Smooth muscle cell (in vitro differentiated cells): ENCODE measurements around the gene HDAC4. TPM values are rescaled to one million over a fixed set of nuclear protein-coding genes. Genes with fewer than 3 reads are reported as not detected.

Experiments used
- DNase-seq: peaks from one replicate; lab custom pipeline; 2025; ENCODE audit not compliant: unreplicated experiment; lab: John Stamatoyannopoulos, UW
- H2AFZ ChIP-seq: fragments of 200-600 bp; sonication (generic); 2 replicates; pipeline ENCODE4 v1.6.0; 2016; ENCODE audit warnings: antibody characterized with exemption, low read depth, mild to moderate bottlenecking
- H3F3A ChIP-seq: fragments of 200-600 bp; sonication (generic); 2 replicates; pipeline ENCODE4 v1.6.0; 2017; ENCODE audit warnings: antibody characterized with exemption, low read depth
- H3K27ac ChIP-seq: fragments of 200-600 bp; sonication (generic); 2 replicates; pipeline ENCODE4 v1.5.1; 2016; ENCODE audit warnings: low read depth, mild to moderate bottlenecking
- H3K27me3 ChIP-seq: fragments of 200-600 bp; sonication (generic); 2 replicates; pipeline ENCODE4 v1.6.1; 2016; ENCODE audit warnings: low read depth, mild to moderate bottlenecking
- H3K36me3 ChIP-seq: fragments of 200-600 bp; sonication (generic); 2 replicates; pipeline ENCODE4 v1.5.1; 2016; ENCODE audit warnings: low read depth
- H3K4me1 ChIP-seq: fragments of 200-600 bp; sonication (generic); 2 replicates; pipeline ENCODE4 v1.5.1; 2016; ENCODE audit warnings: low read depth
- H3K4me2 ChIP-seq: fragments of 200-600 bp; sonication (generic); 2 replicates; pipeline ENCODE4 v1.6.0; 2016; ENCODE audit warnings: mild to moderate bottlenecking
- H3K4me3 ChIP-seq: fragments of 200-600 bp; sonication (generic); 2 replicates; pipeline ENCODE4 v1.5.1; 2016; ENCODE audit warnings: mild to moderate bottlenecking
- H3K79me2 ChIP-seq: fragments of 200-600 bp; sonication (generic); 2 replicates; pipeline ENCODE4 v1.6.0; 2016; ENCODE audit warnings: low read depth, mild to moderate bottlenecking
- H3K9ac ChIP-seq: fragments of 200-600 bp; sonication (generic); 2 replicates; pipeline ENCODE4 v1.6.0; 2016; ENCODE audit warnings: low read depth
- H3K9me3 ChIP-seq: fragments of 200-600 bp; sonication (generic); replicated peaks from 2 replicates; pipeline ENCODE4 v1.5.1; 2016; ENCODE audit warnings: low read depth
- H4K20me1 ChIP-seq: fragments of 200-600 bp; sonication (generic); 2 replicates; pipeline ENCODE4 v1.6.0; 2016; ENCODE audit warnings: low read depth
- CTCF ChIP-seq: fragments of 200-600 bp; sonication (generic); IDR thresholded peaks from 2 replicates; pipeline ENCODE4 v1.5.1; 2017; ENCODE audit warnings: borderline replicate concordance, mild to moderate bottlenecking, antibody characterized with exemption; ENCODE audit not compliant: insufficient read depth, poor library complexity, severe bottlenecking
- WGBS: methylation state at CpG from one replicate; pipeline ENCODE4 v1.1.7; 2016; ENCODE audit warnings: low lambda C conversion rate; 5-methylcytosine and 5-hydroxymethylcytosine counted together
- polyA plus RNA-seq: library from polyadenylated mRNA; unstranded; fragments of >200 nt; fragmentation: Nextera tagmentation; extraction: Ambion mirVana; gene quantifications from 2 replicates; pipeline ENCODE4 v1.2.1, GENCODE V29; 2016
- total RNA-seq: library from RNA; depleted of rRNA; stranded (reverse); fragments of >200 nt; gene quantifications from 2 replicates; pipeline ENCODE4 v1.2.3, GENCODE V29; 2014

HDAC4 gene
- total and polyA plus RNA-seq, 2 experiments from 2014 or later = 6.2 to 35.7 TPM

DNA sequence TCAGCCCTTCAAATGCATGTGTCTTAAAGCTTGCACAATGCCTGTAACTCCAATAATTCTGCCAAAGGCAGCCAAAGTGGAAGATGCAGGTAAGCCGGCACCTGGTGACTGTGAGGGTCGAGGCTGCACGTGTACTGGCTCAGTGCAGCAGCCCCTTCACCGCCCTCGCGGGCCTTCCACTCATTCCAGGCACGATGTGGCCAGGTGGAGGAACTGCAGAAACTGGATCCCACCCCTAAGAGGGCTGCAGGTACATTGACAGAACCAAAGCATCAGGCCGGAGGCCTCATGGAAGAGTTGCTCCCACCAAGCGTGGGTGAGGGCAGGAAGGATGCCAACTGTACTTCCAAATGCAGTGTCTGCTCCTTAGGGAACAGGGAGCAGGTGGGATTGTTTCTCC lies 253.4 kb downstream of the HDAC4 start:
- H3K4me2 ChIP-seq = no peak overlapping the region
- DNase-seq = no peak
- TF ChIP-seq CTCF = no peak
- H2AFZ ChIP-seq = no peak overlapping the region
- no peaks in the 10 kb centered on the region for H3K36me3 ChIP-seq
- no peaks in the 10 kb centered on the region for H3K27me3 ChIP-seq
- no peaks in the 10 kb centered on the region for H3F3A ChIP-seq
- no peaks in the 10 kb centered on the region for H3K4me1 ChIP-seq
- WGBS = 96% methylated on average over 9 of the region's 9 CpGs
- no peak overlapping the region for H3K4me3 ChIP-seq
- H3K79me2 ChIP-seq = no peaks in the 10 kb centered on the region
- H3K9me3 ChIP-seq = no peaks in the 10 kb centered on the region
- H4K20me1 ChIP-seq = no peaks in the 10 kb centered on the region
- H3K9ac ChIP-seq = no peak overlapping the region
- H3K27ac ChIP-seq = no peak overlapping the region

DNA sequence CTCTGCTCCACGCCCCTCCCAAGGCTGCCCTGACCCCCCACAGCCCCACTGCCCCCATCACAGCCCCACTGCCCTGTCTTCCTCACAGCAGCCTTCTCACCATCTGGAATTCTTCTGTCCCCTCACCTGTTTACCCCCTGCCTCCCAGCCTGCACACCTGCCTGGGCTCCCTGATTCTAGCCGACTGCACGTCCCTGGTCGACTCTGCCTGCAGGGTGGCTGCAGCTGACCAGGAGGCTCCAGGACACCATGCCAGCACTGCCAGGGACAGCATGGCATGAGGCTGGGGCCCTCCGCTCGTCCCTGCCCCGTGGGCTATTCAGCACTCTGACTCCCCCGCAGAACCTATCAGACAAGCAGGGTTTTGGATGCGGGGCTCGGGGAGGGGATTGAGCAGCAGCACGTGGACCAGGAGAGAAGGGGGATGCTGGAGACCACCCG lies 254.1 kb downstream of the HDAC4 start:
- Histone ChIP-seq H2AFZ (no peak overlapping the region), H3F3A (no peaks in the 10 kb centered on the region), H3K4me1 (no peaks in the 10 kb centered on the region), H3K27ac (no peak overlapping the region), H3K27me3 (no peaks in the 10 kb centered on the region), H3K36me3 (no peaks in the 10 kb centered on the region), H3K4me2 (no peak overlapping the region), H3K79me2 (no peaks in the 10 kb centered on the region), H3K9me3 (no peaks in the 10 kb centered on the region), H4K20me1 (no peaks in the 10 kb centered on the region), H3K9ac (no peak overlapping the region), H3K4me3 (no peak overlapping the region)
- 95% methylated on average over 11 of the region's 12 CpGs for WGBS
- no peak for TF ChIP-seq CTCF
- no peak for DNase-seq

GRCh38 chr2:239146011-239146641 lies 254.7 kb downstream of the HDAC4 start:
- no peak for DNase-seq
- Histone ChIP-seq H3K4me3 (no peak overlapping the region), H3K27ac (no peak overlapping the region), H3K4me1 (no peaks in the 10 kb centered on the region), H3F3A (no peaks in the 10 kb centered on the region), H3K9ac (no peak overlapping the region), H3K9me3 (no peaks in the 10 kb centered on the region), H3K79me2 (no peaks in the 10 kb centered on the region), H3K36me3 (no peaks in the 10 kb centered on the region), H2AFZ (no peak overlapping the region), H3K4me2 (no peak overlapping the region), H3K27me3 (no peaks in the 10 kb centered on the region), H4K20me1 (no peaks in the 10 kb centered on the region)
- 98% methylated on average over 18 of the region's 19 CpGs for WGBS
- TF ChIP-seq CTCF = no peak

- no peak for DNase-seq
- Histone ChIP-seq H3K27me3 (no peaks in the 10 kb centered on the region), H2AFZ (no peak overlapping the region), H3K9me3 (no peaks in the 10 kb centered on the region), H3K9ac (no peak overlapping the region), H3K4me1 (no peaks in the 10 kb centered on the region), H3K4me3 (no peak overlapping the region), H4K20me1 (no peaks in the 10 kb centered on the region), H3K4me2 (no peak overlapping the region), H3K27ac (no peak overlapping the region), H3K79me2 (no peaks in the 10 kb centered on the region), H3F3A (no peaks in the 10 kb centered on the region), H3K36me3 (no peaks in the 10 kb centered on the region)
- no peak for TF ChIP-seq CTCF
- 94% methylated on average over 9 of the region's 9 CpGs for WGBS
These were observed 255.2 kb downstream of the HDAC4 start for GRCh38 chr2:239145601-239146000.
